PFSK-1 (cell line): ENCODE results near the gene PEAK3.

Source experiments
- FOXP2 ChIP-seq: optimal IDR thresholded peaks from 2 replicates; pipeline ENCODE3; 2011; ENCODE audit warnings: borderline replicate concordance, control low read depth, inconsistent platforms; ENCODE audit not compliant: insufficient read depth; ENCODE audit errors: extremely low read length, extremely low read depth
- POLR2AphosphoS5 ChIP-seq: IDR thresholded peaks from 2 replicates; pipeline ENCODE4 v1.6.1; 2012; ENCODE audit warnings: low read depth, mild to moderate bottlenecking, control low read depth, low read length, moderate library complexity
- SIN3A ChIP-seq: IDR thresholded peaks from 2 replicates; pipeline ENCODE4 v1.6.1; 2012; ENCODE audit warnings: mild to moderate bottlenecking, low read length, moderate library complexity, borderline replicate concordance; ENCODE audit not compliant: insufficient read depth
- TAF1 ChIP-seq: IDR thresholded peaks from 2 replicates; pipeline ENCODE4 v1.6.1; 2012; ENCODE audit warnings: low read length, control low read depth, borderline replicate concordance; ENCODE audit not compliant: insufficient read depth
- TF ChIP-seq, protein P1 (sequence below), 2 experiments: IDR thresholded peaks; 2 replicates each; pipeline versions ENCODE4 v1.6.1 to v1.8.0; 2011 to 2012; ENCODE audit warnings: low read depth in 2 of 2, low read length in 2 of 2, control low read depth in 1 of 2, inconsistent platforms in 1 of 2, mild to moderate bottlenecking in 1 of 2, moderate library complexity in 1 of 2; ENCODE audit not compliant: insufficient read depth in 1 of 2

DNA sequence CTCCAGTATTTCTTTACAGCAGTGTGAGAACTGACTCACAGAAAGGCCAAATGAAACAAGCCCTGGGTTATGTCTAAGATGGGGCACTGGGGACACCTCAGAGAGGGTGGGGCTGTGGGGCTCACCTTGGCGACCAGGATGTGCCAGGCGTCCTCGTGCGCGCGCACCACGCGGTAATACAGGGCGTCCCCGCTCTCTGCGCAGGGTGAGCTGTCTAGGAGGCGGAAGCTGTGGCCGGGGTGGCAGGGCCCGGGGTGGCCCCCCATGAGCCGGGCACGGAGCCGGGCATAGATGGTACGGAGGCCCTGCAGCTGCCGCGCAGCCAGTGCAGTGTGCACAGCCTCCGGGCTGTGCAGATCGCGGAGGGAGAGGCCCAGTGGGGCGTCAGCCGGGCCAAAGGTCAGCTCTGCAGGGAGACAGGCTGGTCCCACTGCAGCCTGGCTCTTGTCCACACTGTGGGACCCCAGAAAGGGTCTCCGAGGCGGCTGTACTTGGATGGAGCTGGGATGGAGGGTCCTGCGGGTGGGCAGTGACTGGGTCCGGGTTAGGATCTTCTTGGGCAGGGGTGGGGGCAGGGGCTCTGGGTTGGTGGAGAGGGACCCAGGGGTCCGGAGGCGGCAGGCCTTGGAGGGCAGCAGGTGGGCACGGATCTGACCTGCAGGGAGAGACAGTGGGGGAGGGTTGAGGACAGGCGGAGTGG, 3.4 kb downstream of the PEAK3 start:
- TF ChIP-seq TAF1 (no peak), POLR2AphosphoS5 (no peak), SIN3A (no peak), FOXP2 (no peak)
- TF ChIP-seq, protein P1, sequence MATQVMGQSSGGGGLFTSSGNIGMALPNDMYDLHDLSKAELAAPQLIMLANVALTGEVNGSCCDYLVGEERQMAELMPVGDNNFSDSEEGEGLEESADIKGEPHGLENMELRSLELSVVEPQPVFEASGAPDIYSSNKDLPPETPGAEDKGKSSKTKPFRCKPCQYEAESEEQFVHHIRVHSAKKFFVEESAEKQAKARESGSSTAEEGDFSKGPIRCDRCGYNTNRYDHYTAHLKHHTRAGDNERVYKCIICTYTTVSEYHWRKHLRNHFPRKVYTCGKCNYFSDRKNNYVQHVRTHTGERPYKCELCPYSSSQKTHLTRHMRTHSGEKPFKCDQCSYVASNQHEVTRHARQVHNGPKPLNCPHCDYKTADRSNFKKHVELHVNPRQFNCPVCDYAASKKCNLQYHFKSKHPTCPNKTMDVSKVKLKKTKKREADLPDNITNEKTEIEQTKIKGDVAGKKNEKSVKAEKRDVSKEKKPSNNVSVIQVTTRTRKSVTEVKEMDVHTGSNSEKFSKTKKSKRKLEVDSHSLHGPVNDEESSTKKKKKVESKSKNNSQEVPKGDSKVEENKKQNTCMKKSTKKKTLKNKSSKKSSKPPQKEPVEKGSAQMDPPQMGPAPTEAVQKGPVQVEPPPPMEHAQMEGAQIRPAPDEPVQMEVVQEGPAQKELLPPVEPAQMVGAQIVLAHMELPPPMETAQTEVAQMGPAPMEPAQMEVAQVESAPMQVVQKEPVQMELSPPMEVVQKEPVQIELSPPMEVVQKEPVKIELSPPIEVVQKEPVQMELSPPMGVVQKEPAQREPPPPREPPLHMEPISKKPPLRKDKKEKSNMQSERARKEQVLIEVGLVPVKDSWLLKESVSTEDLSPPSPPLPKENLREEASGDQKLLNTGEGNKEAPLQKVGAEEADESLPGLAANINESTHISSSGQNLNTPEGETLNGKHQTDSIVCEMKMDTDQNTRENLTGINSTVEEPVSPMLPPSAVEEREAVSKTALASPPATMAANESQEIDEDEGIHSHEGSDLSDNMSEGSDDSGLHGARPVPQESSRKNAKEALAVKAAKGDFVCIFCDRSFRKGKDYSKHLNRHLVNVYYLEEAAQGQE (IDR thresholded peaks at IDR 0.05; ENCODE audit: insufficient read depth in 1 of 2, low read depth in 2 of 2, low read length in 2 of 2): no peak
